ENCODE data around the gene FRY.

Gene FRY

GRCh38 chr13:32222046-32222676 is 190.6 kb downstream of the FRY start:
- Histone ChIP-seq H3K27me3 (ENCODE audit: low read depth, low read length) (no peaks in the 10 kb centered on the region), H3K36me3 (ENCODE audit: control insufficient read depth in 1 of 2, insufficient read depth in 2 of 2, low read length in 2 of 2) (peaks cover 4 to 5% of the 10 kb centered on the region in 2 donors), H3K4me3 (ENCODE audit: low read depth in 1 of 2, low read length in 2 of 2) (no peak overlapping the region)

GRCh38 chr13:32224916-32225315 is 193.3 kb downstream of the FRY start:
- Histone ChIP-seq H3K4me3 (ENCODE audit: low read depth in 1 of 2, low read length in 2 of 2) (no peak overlapping the region), H3K36me3 (ENCODE audit: control insufficient read depth in 1 of 2, insufficient read depth in 2 of 2, low read length in 2 of 2) (peaks cover under 1 to 17% of the 10 kb centered on the region in 2 donors), H3K9me3 (ENCODE audit: control insufficient read depth in 1 of 2, low read length in 2 of 2) (no peaks in the 10 kb centered on the region), H3K27me3 (ENCODE audit: low read depth, low read length) (no peaks in the 10 kb centered on the region), H3K4me1 (ENCODE audit: control insufficient read depth in 1 of 2, insufficient read depth in 2 of 2, low read length in 2 of 2) (no peaks in the 10 kb centered on the region), H3K27ac (ENCODE audit: low read length) (no peak overlapping the region)

More at GRCh38 chr13:32222046-32222676, 190.6 kb downstream of the FRY start:
- no peaks in the 10 kb centered on the region for H3K4me1 ChIP-seq (ENCODE audit: control insufficient read depth in 1 of 2, insufficient read depth in 2 of 2, low read length in 2 of 2)
- no peak overlapping the region for H3K27ac ChIP-seq (ENCODE audit: low read length)
- H3K9me3 ChIP-seq (ENCODE audit: control insufficient read depth in 1 of 2, low read length in 2 of 2), result no peaks in the 10 kb centered on the region

DNA sequence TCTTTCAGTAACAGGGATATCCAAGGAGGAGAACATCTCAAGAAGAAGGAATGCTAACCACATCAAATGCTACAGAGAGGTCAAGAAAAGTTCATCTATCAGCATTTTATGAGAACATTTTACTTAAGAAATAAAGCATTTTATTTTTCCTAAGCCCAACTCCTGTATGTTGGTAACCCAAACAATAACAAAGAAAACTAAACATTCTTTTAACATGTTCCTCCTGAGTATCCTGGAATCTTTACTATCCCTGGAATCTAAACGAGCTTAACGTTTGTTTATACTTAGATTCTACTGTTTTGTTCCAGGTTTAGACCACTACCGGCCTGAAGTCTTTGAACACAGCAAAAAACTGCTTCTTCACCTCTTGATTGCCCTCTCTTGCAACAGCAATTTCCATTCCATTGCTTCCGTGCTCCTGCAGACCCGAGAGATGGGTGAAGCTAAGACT is 193.9 kb downstream of the FRY start:
- Histone ChIP-seq H3K4me1 (ENCODE audit: control insufficient read depth in 1 of 2, insufficient read depth in 2 of 2, low read length in 2 of 2) (no peaks in the 10 kb centered on the region), H3K27me3 (ENCODE audit: low read depth, low read length) (no peaks in the 10 kb centered on the region), H3K27ac (ENCODE audit: low read length) (no peak overlapping the region), H3K9me3 (ENCODE audit: control insufficient read depth in 1 of 2, low read length in 2 of 2) (no peaks in the 10 kb centered on the region), H3K36me3 (ENCODE audit: control insufficient read depth in 1 of 2, insufficient read depth in 2 of 2, low read length in 2 of 2) (peaks cover 0 to 17% of the 10 kb centered on the region in 2 donors), H3K4me3 (ENCODE audit: low read depth in 1 of 2, low read length in 2 of 2) (no peak overlapping the region)

GRCh38 chr13:32228330-32229041 is 196.9 kb downstream of the FRY start:
- H3K27ac ChIP-seq (ENCODE audit: low read length), result no peak overlapping the region
- H3K4me1 ChIP-seq (ENCODE audit: control insufficient read depth in 1 of 2, insufficient read depth in 2 of 2, low read length in 2 of 2), result peaks cover 0 to 7% of the 10 kb centered on the region in 2 donors
- peaks cover 0 to 12% of the 10 kb centered on the region in 2 donors for H3K36me3 ChIP-seq (ENCODE audit: control insufficient read depth in 1 of 2, insufficient read depth in 2 of 2, low read length in 2 of 2)
- no peak overlapping the region for H3K4me3 ChIP-seq (ENCODE audit: low read depth in 1 of 2, low read length in 2 of 2)
- no peaks in the 10 kb centered on the region for H3K9me3 ChIP-seq (ENCODE audit: control insufficient read depth in 1 of 2, low read length in 2 of 2)
- H3K27me3 ChIP-seq (ENCODE audit: low read depth, low read length), result no peaks in the 10 kb centered on the region

GRCh38 chr13:32229443-32229842 is 197.9 kb downstream of the FRY start:
- H3K4me3 ChIP-seq (ENCODE audit: low read depth in 1 of 2, low read length in 2 of 2), result no peak overlapping the region
- no peaks in the 10 kb centered on the region for H3K9me3 ChIP-seq (ENCODE audit: control insufficient read depth in 1 of 2, low read length in 2 of 2)
- no peak overlapping the region for H3K27ac ChIP-seq (ENCODE audit: low read length)
- H3K36me3 ChIP-seq (ENCODE audit: control insufficient read depth in 1 of 2, insufficient read depth in 2 of 2, low read length in 2 of 2), result peaks cover 0 to 12% of the 10 kb centered on the region in 2 donors
- peaks cover 0 to 10% of the 10 kb centered on the region in 2 donors for H3K4me1 ChIP-seq (ENCODE audit: control insufficient read depth in 1 of 2, insufficient read depth in 2 of 2, low read length in 2 of 2)
- H3K27me3 ChIP-seq (ENCODE audit: low read depth, low read length), result no peaks in the 10 kb centered on the region

DNA sequence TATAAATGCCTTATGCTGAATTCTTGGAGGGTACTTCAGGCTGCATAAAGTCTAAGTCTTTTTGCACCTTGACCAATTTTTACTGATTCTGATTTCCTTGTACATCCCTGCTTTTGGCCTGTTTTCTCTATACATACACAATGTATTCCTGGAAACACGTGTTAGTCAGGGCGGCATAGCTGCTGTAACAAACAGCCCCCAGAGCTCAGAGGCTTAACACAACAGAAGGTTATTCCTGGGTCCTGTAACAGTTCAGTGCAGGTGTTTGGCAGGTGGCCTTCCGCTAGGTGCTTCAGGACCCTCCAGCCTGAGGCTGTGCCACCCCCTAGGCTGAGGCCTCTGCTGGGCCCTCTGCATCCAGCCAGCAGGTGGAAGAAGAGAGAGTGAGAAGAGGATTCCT is 200.7 kb downstream of the FRY start:
- peaks cover 0 to 10% of the 10 kb centered on the region in 2 donors for H3K4me1 ChIP-seq (ENCODE audit: control insufficient read depth in 1 of 2, insufficient read depth in 2 of 2, low read length in 2 of 2)
- no peak overlapping the region for H3K4me3 ChIP-seq (ENCODE audit: low read depth in 1 of 2, low read length in 2 of 2)
- H3K36me3 ChIP-seq (ENCODE audit: control insufficient read depth in 1 of 2, insufficient read depth in 2 of 2, low read length in 2 of 2), result peaks cover 0 to 13% of the 10 kb centered on the region in 2 donors
- no peaks in the 10 kb centered on the region for H3K9me3 ChIP-seq (ENCODE audit: control insufficient read depth in 1 of 2, low read length in 2 of 2)
- no peaks in the 10 kb centered on the region for H3K27me3 ChIP-seq (ENCODE audit: low read depth, low read length)
- no peak overlapping the region for H3K27ac ChIP-seq (ENCODE audit: low read length)

DNA sequence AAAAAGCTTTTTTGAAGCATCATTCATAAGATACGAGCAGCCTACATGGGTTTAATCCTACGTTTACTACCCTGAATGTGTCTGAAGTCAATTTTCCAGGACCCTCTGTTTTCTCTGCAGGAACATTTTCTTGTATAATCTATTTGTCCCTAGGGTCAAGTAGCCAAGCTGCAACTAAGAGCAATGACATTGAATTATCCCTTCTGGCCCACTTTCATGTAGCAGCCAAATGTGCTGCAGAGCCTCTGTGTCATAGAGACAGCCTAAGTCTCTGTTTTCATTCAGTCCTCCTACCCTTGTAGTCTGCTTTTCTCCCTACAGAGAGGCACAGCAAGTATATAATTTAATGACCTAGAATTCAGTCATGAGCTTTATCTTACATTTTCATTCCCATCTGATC is 201.5 kb downstream of the FRY start:
- Histone ChIP-seq H3K9me3 (ENCODE audit: control insufficient read depth in 1 of 2, low read length in 2 of 2) (no peaks in the 10 kb centered on the region), H3K4me3 (ENCODE audit: low read depth in 1 of 2, low read length in 2 of 2) (no peak overlapping the region), H3K27ac (ENCODE audit: low read length) (no peak overlapping the region), H3K36me3 (ENCODE audit: control insufficient read depth in 1 of 2, insufficient read depth in 2 of 2, low read length in 2 of 2) (peaks cover 0 to 17% of the 10 kb centered on the region in 2 donors), H3K4me1 (ENCODE audit: control insufficient read depth in 1 of 2, insufficient read depth in 2 of 2, low read length in 2 of 2) (peaks cover 0 to 10% of the 10 kb centered on the region in 2 donors), H3K27me3 (ENCODE audit: low read depth, low read length) (no peaks in the 10 kb centered on the region)

DNA sequence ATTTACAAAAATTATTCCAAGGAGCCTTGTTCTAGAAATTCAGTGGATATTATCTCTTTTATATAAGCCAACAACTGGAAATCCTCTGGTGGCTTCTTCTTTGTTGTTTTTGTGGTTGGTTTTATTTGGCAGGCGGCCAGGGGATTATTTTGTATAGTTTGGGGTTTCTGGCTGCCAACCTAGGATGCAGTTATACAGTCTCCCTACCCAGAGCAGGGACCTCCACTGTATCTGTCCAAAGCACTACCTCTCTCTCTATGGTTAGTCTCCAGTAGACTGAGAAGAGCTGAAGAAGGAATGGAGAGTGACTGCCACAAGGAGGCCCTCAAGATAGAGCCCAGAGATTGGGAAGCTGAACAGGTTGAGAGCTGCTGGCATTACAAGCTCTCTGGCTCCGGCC is 203.3 kb downstream of the FRY start:
- no peak overlapping the region for H3K4me3 ChIP-seq (ENCODE audit: low read depth in 1 of 2, low read length in 2 of 2)
- H3K27ac ChIP-seq (ENCODE audit: low read length), result no peak overlapping the region
- H3K27me3 ChIP-seq (ENCODE audit: low read depth, low read length), result no peaks in the 10 kb centered on the region
- H3K36me3 ChIP-seq (ENCODE audit: control insufficient read depth in 1 of 2, insufficient read depth in 2 of 2, low read length in 2 of 2), result peaks cover 0 to 15% of the 10 kb centered on the region in 2 donors
- H3K4me1 ChIP-seq (ENCODE audit: control insufficient read depth in 1 of 2, insufficient read depth in 2 of 2, low read length in 2 of 2), result peaks cover 0 to 10% of the 10 kb centered on the region in 2 donors
- no peaks in the 10 kb centered on the region for H3K9me3 ChIP-seq (ENCODE audit: control insufficient read depth in 1 of 2, low read length in 2 of 2)

DNA sequence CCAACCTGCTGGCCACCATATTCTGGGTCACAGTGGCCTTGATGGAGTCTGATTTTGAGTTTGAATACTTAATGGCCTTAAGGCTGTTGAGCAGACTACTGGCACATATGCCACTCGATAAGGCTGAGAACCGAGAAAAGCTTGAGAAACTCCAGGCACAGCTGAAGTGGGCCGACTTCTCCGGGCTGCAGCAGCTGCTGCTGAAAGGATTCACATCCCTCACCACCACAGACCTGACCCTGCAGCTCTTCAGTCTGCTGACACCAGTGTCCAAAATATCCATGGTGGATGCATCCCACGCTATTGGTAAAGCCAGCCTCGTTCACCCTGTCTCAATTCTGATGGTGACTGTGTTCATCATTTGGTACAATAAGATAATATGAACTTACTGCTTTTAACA is 206.1 kb downstream of the FRY start:
- peaks cover 0 to 10% of the 10 kb centered on the region in 2 donors for H3K4me1 ChIP-seq (ENCODE audit: control insufficient read depth in 1 of 2, insufficient read depth in 2 of 2, low read length in 2 of 2)
- no peak overlapping the region for H3K4me3 ChIP-seq (ENCODE audit: low read depth in 1 of 2, low read length in 2 of 2)
- peaks cover 0 to 15% of the 10 kb centered on the region in 2 donors for H3K36me3 ChIP-seq (ENCODE audit: control insufficient read depth in 1 of 2, insufficient read depth in 2 of 2, low read length in 2 of 2)
- no peaks in the 10 kb centered on the region for H3K9me3 ChIP-seq (ENCODE audit: control insufficient read depth in 1 of 2, low read length in 2 of 2)
- no peak overlapping the region for H3K27ac ChIP-seq (ENCODE audit: low read length)
- no peaks in the 10 kb centered on the region for H3K27me3 ChIP-seq (ENCODE audit: low read depth, low read length)

GRCh38 chr13:32243695-32244094 is 212.1 kb downstream of the FRY start:
- no peaks in the 10 kb centered on the region for H3K9me3 ChIP-seq (ENCODE audit: control insufficient read depth in 1 of 2, low read length in 2 of 2)
- peaks cover 0 to 3% of the 10 kb centered on the region in 2 donors for H3K4me1 ChIP-seq (ENCODE audit: control insufficient read depth in 1 of 2, insufficient read depth in 2 of 2, low read length in 2 of 2)
- no peak overlapping the region for H3K4me3 ChIP-seq (ENCODE audit: low read depth in 1 of 2, low read length in 2 of 2)
- H3K27me3 ChIP-seq (ENCODE audit: low read depth, low read length), result no peaks in the 10 kb centered on the region
- peaks cover 0 to 14% of the 10 kb centered on the region in 2 donors for H3K36me3 ChIP-seq (ENCODE audit: control insufficient read depth in 1 of 2, insufficient read depth in 2 of 2, low read length in 2 of 2)
- H3K27ac ChIP-seq (ENCODE audit: low read length), result no peak overlapping the region

DNA sequence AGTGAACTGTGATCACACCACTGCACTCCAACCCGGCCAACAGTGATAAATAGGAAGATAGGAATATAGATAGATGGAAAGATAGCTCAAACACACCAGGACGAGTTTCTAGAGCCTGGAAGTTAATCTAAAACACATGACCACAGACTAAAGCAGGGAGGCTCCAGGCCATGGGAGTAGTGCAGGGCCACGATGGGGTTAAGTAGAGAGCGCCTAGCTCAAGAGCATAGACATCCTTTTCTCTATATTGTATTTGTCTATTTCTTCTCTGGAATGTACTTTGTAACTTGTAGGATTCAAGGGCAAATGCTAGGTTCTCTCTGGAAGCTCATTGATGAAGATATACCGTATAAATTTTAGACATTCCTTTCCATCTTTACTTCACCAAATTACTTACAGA is 214.0 kb downstream of the FRY start:
- Histone ChIP-seq H3K27ac (ENCODE audit: low read length) (no peak overlapping the region), H3K36me3 (ENCODE audit: control insufficient read depth in 1 of 2, insufficient read depth in 2 of 2, low read length in 2 of 2) (peaks cover 5 to 9% of the 10 kb centered on the region in 2 donors), H3K4me1 (ENCODE audit: control insufficient read depth in 1 of 2, insufficient read depth in 2 of 2, low read length in 2 of 2) (peaks cover 0 to 3% of the 10 kb centered on the region in 2 donors), H3K4me3 (ENCODE audit: low read depth in 1 of 2, low read length in 2 of 2) (no peak overlapping the region), H3K9me3 (ENCODE audit: control insufficient read depth in 1 of 2, low read length in 2 of 2) (no peaks in the 10 kb centered on the region), H3K27me3 (ENCODE audit: low read depth, low read length) (no peaks in the 10 kb centered on the region)
